Neuron (in vitro differentiated cells): ENCODE measurements around the gene HOXA3.

Experiments used
- H2AFZ ChIP-seq: one replicate; pipeline ENCODE4 v1.6.1; 2013; ENCODE audit warnings: low read depth, mild to moderate bottlenecking, inconsistent platforms, low read length, moderate library complexity
- H3K27me3 ChIP-seq: one replicate; pipeline ENCODE4 v1.6.1; 2013; ENCODE audit warnings: low read length; ENCODE audit not compliant: insufficient read depth
- H3K36me3 ChIP-seq: one replicate; pipeline ENCODE4 v1.6.1; 2013; ENCODE audit warnings: low read length; ENCODE audit not compliant: insufficient read depth
- H3K4me1 ChIP-seq: one replicate; pipeline ENCODE4 v1.6.1; 2013; ENCODE audit warnings: low read length; ENCODE audit not compliant: insufficient read depth
- H3K4me3 ChIP-seq: 2 replicates; pipeline ENCODE4 v1.5.1; 2013; ENCODE audit warnings: mild to moderate bottlenecking, low read length, moderate library complexity
- H3K9me3 ChIP-seq: one replicate; pipeline ENCODE4 v1.6.1; 2013; ENCODE audit warnings: low read length

Gene HOXA3

GRCh38 chr7:27111042-27111750 lies 41.2 kb downstream of the HOXA3 start:
- Histone ChIP-seq H2AFZ (no peak overlapping the region), H3K27me3 (peaks cover 94% of the 10 kb centered on the region), H3K4me1 (peaks cover 5% of the 10 kb centered on the region), H3K9me3 (peaks cover 2% of the 10 kb centered on the region), H3K4me3 (no peak overlapping the region), H3K36me3 (no peaks in the 10 kb centered on the region)

GRCh38 chr7:27110186-27111031 lies 42.0 kb downstream of the HOXA3 start:
- Histone ChIP-seq H3K4me3 (no peak overlapping the region), H3K36me3 (no peaks in the 10 kb centered on the region), H3K27me3 (peaks cover 94% of the 10 kb centered on the region), H3K9me3 (peaks cover 2% of the 10 kb centered on the region), H3K4me1 (peaks cover 5% of the 10 kb centered on the region), H2AFZ (no peak overlapping the region)

- H3K9me3 ChIP-seq: peaks cover 2% of the 10 kb centered on the region
- H3K4me1 ChIP-seq: peaks cover 5% of the 10 kb centered on the region
- no peak overlapping the region for H3K4me3 ChIP-seq
- no peaks in the 10 kb centered on the region for H3K36me3 ChIP-seq
- H3K27me3 ChIP-seq: peaks cover 93% of the 10 kb centered on the region
- H2AFZ ChIP-seq: no peak overlapping the region
Observed at GRCh38 chr7:27109466-27110185, 42.8 kb downstream of the HOXA3 start.

DNA sequence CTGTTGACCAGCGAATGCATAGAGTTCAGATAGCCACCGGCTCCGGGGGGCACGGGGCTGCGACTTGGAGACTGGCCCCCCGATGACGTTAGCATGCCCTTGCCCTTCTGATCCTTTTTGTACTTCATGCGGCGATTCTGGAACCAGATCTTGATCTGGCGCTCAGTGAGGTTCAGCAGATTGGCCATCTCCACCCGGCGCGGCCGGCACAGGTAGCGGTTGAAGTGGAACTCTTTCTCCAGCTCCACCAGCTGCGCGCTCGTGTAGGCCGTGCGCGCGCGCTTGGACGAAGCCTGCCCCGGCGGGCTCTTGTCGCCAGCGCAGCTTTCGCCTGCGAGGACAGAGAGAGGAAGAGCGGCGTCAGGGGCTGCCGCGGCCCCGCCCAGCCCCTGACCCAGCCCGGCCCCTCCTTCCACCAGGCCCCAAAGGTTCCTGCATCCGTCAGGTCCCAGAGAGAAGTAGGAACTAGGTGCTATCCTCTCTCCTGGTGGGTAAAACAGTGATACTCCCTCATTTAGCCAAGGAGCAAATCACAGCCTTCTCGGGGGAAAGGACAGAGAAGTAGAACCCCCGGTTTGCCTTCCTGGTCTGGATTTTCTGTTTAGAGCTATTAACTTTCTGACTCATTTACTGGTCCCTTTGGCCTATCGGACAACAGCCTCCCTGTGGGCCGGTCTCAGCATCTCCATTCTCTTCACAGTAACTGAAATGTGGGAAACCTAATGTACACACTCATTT lies 43.8 kb downstream of the HOXA3 start:
- no peak overlapping the region for H3K4me3 ChIP-seq
- H3K27me3 ChIP-seq: peaks cover 97% of the 10 kb centered on the region
- no peaks in the 10 kb centered on the region for H3K36me3 ChIP-seq
- peaks cover 2% of the 10 kb centered on the region for H3K9me3 ChIP-seq
- peaks cover 5% of the 10 kb centered on the region for H3K4me1 ChIP-seq
- no peak overlapping the region for H2AFZ ChIP-seq

DNA sequence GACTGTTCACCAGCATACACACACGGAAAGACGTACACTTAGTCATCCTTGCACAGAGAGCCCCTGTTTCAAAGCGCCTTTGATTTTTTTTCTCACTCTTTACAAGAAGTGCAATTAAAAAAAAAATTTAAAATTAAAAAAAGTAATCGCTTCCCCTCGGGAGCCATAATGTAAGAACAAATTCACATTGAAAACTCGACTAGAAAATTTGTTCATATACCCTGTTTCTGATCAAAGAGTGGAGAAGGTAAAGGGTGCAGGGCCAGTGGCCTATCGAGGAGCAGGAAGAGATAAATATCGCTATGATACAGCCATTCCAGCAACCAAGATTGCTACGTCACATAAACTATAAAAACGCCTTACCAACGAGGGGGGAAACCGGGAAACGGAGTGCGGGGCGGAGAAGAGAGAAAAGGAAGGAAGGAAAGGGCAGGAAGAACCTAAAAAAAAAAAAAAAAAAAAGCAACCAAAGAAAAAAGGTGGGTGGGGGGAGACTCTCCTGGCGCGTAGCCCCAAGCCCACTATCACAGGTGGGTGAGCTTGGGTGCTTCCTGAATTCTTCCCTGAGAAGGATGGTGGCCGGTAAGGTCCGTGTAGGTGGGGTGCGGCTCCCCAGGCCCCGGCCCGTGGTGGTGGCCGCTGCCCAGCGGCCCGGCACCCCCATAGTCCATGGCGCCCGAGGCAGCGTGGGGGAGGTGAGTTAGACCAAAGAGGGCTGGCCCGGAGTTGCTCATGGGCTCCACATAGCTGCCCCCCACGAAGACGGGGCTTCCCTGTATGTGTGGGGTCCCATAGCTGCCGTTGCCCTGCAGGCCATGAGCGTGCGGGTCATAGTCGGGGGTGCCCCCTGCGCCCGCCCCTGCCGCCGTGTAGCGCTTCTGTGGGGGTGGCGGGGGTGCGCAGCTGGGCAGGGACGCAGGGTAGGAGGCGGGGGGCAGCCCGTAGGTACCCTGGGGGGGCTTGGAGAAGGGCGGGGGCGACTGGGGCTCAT lies 44.7 kb downstream of the HOXA3 start:
- Histone ChIP-seq H3K9me3 (peaks cover 2% of the 10 kb centered on the region), H3K27me3 (peaks cover 97% of the 10 kb centered on the region), H3K4me1 (peaks cover 5% of the 10 kb centered on the region), H3K4me3 (no peak overlapping the region), H3K36me3 (no peaks in the 10 kb centered on the region), H2AFZ (no peak overlapping the region)

- no peak overlapping the region for H3K4me3 ChIP-seq
- H3K36me3 ChIP-seq: no peaks in the 10 kb centered on the region
- H3K4me1 ChIP-seq: peaks cover 5% of the 10 kb centered on the region
- peak overlapping the region; percentile 17 for H2AFZ ChIP-seq
- peaks cover 2% of the 10 kb centered on the region for H3K9me3 ChIP-seq
- peaks cover 97% of the 10 kb centered on the region for H3K27me3 ChIP-seq
Observed at GRCh38 chr7:27106901-27107240, 45.5 kb downstream of the HOXA3 start.

GRCh38 chr7:27106181-27106900 lies 46.0 kb downstream of the HOXA3 start:
- Histone ChIP-seq H3K4me1 (peaks cover 5% of the 10 kb centered on the region), H3K4me3 (no peak overlapping the region), H3K27me3 (peaks cover 97% of the 10 kb centered on the region), H3K9me3 (peaks cover 2% of the 10 kb centered on the region), H2AFZ (peak overlapping the region; percentile 17), H3K36me3 (no peaks in the 10 kb centered on the region)

DNA sequence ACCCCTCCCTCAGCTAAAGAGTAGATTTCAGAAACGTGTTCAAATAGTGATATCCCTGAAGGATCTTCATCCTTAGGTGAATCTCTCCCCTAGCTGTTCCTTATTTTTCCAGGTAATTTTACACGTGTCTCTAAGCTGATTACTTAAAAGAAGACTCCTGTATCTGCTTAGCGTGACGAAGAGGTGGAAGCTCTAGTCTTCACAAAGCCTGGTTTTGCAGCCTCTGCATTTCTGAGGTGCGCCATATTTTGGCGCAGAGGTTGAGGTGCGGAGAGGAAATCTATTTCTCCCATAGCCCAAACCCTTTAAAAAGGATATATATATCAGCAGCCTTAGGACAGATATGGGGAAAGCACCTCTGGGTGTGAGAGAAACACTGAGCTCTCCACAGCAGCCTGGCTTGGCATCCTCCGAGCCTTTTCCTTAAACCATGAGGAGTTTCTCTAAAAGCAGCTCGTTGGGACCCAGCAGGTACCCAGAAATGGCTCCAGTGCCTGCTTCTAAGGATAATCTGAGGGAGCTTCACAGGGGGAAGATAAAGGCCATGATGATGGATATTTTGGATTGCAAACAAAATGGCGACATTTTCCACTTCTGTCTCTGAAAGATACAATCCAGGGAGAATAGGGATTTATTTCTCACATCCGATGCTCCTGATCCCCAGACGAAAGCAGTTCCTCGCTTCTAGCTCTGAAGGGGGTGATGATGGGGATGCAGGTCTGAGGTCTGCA lies 46.9 kb downstream of the HOXA3 start:
- H3K4me3 ChIP-seq: no peak overlapping the region
- H3K36me3 ChIP-seq: no peaks in the 10 kb centered on the region
- peaks cover 5% of the 10 kb centered on the region for H3K4me1 ChIP-seq
- H3K27me3 ChIP-seq: peaks cover 97% of the 10 kb centered on the region
- no peaks in the 10 kb centered on the region for H3K9me3 ChIP-seq
- no peak overlapping the region for H2AFZ ChIP-seq

DNA sequence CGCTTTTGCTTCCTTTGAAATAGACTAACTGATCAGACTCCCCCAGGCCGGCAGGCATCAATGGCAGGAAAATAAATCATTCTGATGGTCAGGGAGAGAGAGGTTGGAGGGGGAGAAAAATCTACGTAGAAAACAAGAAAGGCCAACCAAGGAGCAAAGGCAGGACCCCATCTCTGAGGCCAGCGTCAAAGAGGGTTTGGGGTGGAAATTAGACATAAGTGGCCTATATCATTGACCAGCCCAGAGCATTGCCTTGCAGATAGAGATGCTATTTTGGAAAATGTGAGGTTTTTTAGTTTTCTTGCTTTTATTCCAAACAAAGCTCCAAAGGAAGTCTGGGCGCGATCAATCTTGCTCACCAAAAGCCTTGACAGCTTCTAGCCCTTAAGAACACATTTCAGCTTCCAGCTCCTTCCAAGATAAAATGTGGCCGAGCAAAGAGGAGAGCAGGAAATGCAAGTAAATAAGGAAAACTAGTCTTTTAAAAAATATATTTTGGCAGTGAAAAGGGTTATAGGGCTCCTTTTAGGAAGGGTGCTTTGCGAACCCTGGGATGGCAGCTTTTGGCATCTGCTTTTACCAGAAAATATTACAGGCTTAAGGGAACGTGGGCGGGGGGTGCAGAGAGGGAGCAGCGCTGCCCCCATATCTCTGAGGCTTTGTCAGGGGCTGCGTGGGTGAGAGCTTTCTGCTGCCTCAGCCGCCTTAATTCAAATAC lies 47.9 kb downstream of the HOXA3 start:
- Histone ChIP-seq H3K4me3 (no peak overlapping the region), H3K4me1 (peaks cover 5% of the 10 kb centered on the region), H3K27me3 (peaks cover 97% of the 10 kb centered on the region)

GRCh38 chr7:27103489-27104226 lies 48.7 kb downstream of the HOXA3 start:
- Histone ChIP-seq H3K4me1 (peaks cover 5% of the 10 kb centered on the region), H3K9me3 (no peaks in the 10 kb centered on the region), H3K27me3 (peaks cover 97% of the 10 kb centered on the region), H3K4me3 (no peak overlapping the region), H2AFZ (no peak overlapping the region), H3K36me3 (no peaks in the 10 kb centered on the region)

More for the DNA sequence above, 47.9 kb downstream of the HOXA3 start:
- Histone ChIP-seq H3K9me3 (no peaks in the 10 kb centered on the region), H2AFZ (no peak overlapping the region), H3K36me3 (no peaks in the 10 kb centered on the region)
